GF-D8 (cell line): Measurements from ENCODE around the gene MEGF10.

Source experiments
- DNase-seq: peaks from one replicate; lab custom pipeline; 2025; lab: John Stamatoyannopoulos, UW

The MEGF10 gene

DNA sequence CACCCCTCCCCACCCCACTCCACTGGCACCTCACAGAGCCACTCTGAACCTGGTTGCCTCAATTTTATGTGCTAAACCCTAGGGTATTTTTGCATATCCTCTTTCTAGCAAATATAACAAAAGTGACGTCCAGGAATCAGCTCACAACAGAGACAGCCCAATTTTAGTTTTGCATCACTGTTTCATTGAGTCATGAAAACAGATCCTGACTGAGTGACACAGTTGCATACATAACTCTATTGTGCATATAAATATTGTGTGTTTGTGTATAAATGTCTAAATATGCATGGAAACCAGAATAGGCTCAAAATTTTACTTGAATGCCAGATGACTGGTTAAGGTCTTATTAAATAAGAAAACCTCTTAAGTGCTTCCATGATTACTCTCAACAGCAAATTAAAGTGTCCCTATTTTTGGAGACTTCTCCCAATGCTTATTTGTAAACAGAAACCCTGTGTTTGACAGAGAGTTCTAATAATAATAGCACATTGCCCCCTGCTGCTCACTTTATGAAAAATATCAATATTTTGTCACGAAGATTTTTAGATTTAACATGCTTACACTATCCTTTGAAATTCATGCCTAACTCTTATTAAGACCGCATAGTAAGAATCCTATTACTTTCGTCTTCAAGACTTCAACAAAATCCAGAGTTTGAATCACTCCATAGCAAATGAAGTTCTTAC, 151.3 kb downstream of the MEGF10 start:
- no peak for DNase-seq

DNA sequence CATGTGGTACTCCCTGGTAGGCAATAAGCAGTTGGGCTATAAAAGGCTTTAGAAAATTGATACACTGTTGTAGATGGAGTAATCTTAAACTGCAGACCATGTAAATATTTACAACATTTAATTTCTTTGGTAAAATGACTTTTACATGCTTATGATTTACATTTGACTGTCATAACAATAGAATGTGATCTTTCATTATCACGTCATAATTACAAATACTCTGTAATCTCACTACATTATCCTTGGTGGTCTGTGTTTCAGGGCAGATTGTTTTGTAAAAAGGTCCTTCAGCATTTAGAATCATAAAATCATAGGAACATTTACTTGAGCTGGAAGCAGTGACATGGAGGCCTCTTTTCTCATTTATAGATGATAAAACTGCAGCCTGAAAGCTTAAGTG, 153.6 kb downstream of the MEGF10 start:
- no peak for DNase-seq

DNA sequence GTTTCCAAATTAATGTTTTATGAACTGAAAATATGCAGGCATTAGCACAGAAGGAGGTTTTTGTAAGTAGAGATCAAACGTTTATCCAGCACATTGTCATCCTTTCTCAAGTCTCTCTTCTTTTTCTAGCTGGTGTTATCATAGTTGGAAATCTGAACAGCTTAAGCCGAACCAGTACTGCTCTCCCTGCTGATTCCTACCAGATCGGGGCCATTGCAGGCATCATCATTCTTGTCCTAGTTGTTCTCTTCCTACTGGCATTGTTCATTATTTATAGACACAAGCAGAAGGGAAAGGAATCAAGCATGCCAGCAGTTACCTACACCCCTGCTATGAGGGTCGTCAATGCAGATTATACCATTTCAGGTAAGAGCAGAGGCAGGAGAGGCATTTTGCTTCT, 154.7 kb downstream of the MEGF10 start:
- DNase-seq, result no peak

DNA sequence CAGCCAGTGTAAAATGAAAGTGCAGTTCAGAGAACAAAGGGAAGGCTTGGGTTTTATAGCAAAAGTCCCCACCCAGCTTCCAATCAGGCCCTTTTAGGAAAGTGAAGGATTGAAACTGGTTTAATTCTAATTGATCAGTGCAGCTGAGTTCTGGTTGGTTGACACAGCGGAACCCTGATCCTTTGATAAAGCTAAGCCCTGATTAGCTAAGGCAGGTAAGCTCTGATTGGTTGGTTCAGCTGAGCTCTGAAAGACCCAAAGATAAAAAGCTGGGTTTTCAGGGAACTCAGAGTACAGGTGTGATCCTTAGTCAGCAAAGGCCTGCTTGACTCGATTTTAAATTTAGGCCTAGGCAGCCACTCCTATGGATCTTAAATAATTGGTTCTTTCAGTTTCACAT, 156.0 kb downstream of the MEGF10 start:
- DNase-seq, result no peak

DNA sequence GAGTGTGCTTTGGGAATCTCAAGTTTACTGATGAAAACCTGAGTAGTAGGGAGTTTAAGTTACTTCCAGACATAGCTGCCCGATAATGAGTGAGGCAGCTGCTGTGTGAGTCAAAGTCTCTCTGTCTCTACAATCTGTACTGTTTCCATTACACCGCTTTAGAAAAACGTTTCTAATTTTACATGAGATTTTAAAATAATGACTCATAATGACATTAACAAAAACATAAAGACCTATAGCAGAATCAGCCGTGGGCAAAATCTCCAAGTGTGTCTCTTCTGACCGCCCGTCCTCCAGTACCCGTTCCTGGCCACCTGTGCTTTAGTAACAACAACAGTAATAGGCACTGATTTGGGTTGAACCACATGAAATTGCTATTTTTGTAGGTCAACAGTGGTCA, 157.2 kb downstream of the MEGF10 start:
- no peak for DNase-seq

DNA sequence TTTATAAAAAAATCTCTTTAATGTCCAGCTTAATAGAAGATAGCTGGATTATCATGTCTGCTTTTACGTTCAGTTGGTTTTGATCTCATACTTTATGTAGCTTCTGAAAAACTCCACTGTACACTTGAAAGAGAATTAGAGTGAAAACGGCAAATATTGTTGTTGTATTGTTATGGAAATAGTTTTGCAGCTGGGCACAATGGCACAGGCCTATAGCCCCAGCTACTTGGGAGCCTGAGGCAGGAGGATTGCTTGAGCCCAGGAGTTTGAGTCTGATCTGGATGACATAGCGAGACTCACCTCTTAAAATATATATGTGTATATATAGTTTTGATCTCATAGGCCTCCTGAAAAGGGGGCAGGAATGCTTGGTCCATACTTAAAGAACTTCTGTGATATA, 159.4 kb downstream of the MEGF10 start:
- no peak for DNase-seq

DNA sequence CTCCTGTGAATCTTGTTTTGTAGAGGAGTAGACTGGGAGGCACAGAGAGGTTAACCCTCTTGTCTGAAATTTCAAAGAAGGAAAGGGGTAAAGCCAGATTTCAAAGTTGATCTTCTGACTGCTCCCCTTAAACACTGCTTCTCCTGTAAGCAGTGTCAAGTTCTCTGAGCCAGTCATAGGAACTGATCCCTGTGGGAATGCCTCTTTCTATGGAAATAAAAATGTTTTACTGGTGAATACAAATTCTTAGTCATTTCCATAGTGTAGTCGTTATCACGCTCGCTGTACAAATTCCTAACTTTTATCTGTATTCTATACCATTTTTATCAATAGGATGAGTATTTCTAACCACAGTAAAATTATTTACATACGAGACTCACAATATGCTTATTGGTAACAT, 160.5 kb downstream of the MEGF10 start:
- DNase-seq, result no peak

DNA sequence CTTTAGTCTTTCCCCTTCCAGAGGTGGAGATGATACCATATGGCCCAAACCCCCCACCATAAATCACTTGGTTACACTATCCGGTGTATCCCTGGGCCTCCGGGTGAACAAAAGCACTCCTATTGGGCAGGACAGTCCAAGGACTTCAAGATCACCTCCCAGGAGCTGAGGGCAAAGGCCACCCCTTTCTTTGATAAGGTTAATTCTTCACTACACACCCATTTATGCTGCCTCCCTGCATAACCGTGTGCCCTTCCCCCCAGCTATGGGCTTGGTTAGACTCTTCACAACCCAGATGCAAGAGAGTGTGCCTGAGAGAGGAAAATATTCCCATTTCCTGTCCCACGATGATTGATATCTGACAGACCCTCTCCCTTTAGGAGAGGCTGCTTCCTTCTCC, 162.0 kb downstream of the MEGF10 start:
- DNase-seq, result no peak

DNA sequence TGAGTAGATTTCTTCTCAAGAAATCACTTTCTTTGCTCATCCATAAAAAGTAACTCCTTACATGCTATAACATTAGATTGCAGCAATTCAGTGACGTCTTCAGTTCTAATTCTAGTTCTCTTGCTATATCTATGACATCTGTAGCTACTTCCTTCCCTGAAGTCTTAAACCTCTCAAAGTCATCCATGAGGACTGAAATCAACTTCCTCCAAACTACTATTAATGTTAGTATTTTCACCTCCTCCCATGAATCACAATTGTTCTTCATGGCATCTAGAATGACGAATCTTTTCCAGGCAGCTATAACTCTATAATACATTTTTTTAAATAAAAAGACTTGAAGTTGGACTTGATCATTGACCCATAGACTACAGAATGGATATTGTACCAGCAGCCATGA, 180.6 kb downstream of the MEGF10 start:
- DNase-seq, result no peak

DNA sequence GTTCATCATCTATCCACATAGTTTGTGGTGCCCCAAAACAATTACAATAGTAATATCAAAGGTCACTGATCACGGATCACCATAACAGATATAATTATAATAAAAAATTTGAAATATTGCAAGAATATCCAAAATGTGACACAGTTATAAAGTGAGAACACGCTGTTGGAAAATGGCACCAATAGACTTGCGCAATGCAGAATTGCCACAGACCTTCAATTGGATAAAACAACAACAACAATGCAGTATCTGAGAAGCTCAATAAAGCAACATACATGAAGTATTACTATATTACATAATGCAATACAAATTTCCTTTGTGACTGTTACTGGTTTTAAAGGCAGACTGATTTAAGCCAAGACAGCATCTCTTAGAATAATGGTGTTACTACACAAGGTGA, 182.1 kb downstream of the MEGF10 start:
- no peak for DNase-seq

DNA sequence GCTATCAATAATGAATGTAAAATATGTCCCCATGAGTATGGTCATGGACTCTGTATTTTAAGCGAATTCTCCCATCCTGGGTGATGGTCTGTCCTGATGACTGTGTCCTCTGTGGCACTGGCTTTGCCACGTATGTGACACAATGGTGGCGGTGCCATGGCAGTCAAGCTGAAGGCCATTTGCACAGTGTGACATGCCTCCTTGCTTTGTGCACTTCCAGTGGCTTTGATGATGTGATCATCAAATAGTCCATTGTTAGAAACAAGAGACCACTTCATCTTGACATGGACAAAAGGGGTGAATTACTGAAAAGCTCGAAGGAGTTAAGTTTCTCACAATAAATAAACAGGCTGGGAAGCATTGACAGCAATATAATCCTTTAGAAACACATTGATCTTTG, 195.9 kb downstream of the MEGF10 start:
- DNase-seq, result no peak

DNA sequence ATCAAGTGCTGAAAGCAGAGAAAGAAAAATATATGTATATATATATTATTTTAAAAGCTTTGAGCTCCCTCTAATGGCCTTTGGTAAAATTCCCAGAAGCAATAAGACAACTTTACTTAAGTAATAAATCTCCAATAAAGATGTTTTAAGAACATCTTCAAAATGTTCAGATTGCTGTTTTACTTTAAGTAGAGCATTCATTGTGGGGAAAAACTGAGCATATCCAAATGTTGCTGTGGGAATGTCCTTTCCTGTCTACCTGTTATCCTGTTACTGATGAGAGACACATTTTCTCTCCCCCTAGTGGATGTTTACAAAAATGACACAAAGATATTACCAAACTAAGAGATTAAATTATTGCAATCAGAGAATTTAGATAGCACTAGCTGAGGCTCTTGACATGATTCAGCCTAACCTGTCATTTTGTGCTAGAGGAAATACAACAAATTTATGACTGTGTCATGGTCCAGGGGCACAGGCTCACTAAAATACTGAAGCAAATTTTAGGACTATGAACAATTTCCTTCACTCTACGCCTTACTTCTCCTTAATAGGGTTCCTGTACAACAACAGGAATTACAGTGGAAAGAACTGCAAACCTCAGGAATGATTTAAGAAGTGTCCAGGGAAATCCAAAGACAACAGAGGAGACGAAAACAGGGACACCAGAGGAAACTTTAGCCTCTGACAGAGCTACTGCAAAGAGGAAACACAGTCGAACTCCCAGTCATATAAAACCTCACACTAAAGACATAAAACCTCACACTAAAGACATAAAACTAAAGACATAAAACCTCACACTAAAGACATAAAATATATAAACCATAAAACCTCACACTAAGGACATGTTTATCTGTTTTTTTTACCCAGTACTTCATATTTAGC, 202.5 kb downstream of the MEGF10 start:
- peak; percentile 5 for DNase-seq

DNA sequence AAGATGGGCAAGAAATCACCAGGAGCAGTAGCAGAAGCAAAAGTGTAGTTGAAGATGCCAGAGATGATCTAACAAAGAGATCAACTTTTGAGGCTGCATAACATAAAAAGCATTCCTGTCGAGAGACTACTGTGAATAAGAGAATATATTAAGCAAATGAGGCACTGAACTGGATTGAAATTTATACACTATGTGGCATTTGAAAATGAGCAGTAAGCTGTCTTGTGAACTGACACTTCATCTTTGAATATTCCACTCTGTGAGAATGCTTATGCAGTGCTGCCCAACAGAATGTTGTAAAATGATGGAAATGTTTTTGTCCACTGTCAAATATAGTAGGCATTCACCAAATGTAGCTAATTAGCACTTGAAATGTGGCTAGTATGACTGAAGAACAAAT, 208.0 kb downstream of the MEGF10 start:
- no peak for DNase-seq

DNA sequence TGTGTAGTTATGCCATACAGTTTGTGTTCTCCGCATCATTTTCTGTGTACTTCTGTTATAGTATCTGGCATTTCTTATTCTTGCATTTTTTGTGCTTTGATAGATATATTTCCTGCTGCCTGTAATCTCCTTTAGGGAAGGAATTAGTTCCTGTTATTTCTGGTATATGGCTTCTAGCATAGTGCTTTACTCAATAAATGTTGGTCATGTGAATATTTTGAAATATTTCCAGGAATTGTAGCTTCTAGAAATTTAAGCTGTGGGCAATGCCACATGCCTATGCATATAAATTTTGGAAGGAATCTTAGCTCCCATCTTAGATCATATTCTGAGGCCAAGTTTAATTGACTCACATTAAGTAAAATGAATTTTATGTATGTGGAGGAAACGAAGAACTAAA, 215.3 kb downstream of the MEGF10 start:
- DNase-seq, result peak; percentile 72

DNA sequence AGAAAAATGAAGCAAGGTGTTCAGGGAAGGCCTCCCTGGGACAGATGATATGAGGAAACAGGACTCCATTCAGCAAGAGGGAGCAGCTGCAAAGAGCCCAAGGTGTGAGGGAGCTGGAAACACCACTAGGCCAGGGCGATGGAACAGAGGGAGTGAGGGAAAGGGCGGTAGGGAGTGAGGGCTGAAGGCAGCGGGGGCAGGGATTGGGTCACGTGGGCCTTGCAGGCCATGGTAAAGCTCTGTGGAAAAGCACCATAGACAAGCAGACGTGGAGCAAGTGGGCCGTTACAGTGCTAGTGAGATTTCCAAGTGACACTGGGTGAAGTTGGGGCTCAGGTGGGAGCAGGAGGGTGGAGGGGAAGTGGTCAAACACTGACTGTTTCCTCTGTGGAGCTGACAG, 216.0 kb downstream of the MEGF10 start:
- peak; percentile 27 for DNase-seq

DNA sequence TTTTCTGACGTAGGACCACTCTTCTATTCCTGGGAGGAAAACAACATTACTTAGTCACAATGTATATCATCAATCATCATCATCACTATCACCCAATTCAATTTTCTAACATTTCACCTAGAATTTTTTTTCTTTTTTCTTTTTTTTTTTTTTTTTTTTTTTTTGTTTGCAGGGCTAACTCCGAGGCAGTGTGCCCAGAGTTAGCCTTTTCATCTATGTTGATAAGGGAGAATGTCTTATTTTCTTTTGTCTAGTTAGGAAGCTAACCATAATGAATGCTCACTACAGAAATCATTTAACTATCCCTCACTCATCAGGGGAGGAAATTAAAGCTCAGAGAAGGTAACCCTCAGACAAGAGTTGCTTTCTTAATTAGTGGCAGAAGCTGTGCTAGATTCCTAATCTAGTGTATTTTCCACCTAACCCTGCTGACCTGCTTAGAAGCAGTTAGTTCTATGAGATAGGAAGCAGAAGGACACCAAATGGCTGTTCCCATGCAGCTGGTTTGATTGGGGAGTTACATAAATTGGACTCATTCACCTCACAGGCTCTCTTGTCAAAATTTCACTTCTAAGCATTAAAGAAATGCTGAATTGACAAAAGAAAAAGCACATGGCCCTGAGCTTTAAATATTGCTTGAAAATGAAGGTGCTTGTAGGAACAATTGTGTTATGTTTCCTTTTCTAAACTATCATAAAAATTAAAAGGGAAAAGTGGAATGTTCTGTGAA, 218.2 kb downstream of the MEGF10 start:
- no peak for DNase-seq
